Mononuclear cell (primary cell): Measurements from ENCODE around the gene RNF13. TPM values are rescaled to one million over a fixed set of nuclear protein-coding genes. Genes with fewer than 3 reads are reported as not detected.
A peak's percentile ranks its signal among the peaks of the same experiment; 100 is the strongest.

Source experiments
- H3K27me3 ChIP-seq: 2 replicates; pipeline ENCODE4 v1.6.0; 2011; ENCODE audit warnings: low read length, control low read depth; ENCODE audit not compliant: insufficient read depth
- H3K4me1 ChIP-seq: 2 replicates; pipeline ENCODE4 v1.5.1; 2011; ENCODE audit warnings: mild to moderate bottlenecking, low read length, control low read depth; ENCODE audit not compliant: insufficient read depth
- H3K4me3 ChIP-seq: 2 replicates; pipeline ENCODE4 v1.5.1; 2011; ENCODE audit warnings: mild to moderate bottlenecking, low read length, moderate library complexity
- H3K9me3 ChIP-seq: 2 replicates; pipeline ENCODE4 v1.5.1; 2011; ENCODE audit warnings: low read depth, mild to moderate bottlenecking, control low read depth, low read length
- total RNA-seq: library from RNA; depleted of rRNA; stranded (reverse); fragments of >200 nt; gene quantifications from one replicate; pipeline ENCODE4 v1.2.3, GENCODE V29; 2012

The RNF13 gene
- 170 TPM for total RNA-seq

DNA sequence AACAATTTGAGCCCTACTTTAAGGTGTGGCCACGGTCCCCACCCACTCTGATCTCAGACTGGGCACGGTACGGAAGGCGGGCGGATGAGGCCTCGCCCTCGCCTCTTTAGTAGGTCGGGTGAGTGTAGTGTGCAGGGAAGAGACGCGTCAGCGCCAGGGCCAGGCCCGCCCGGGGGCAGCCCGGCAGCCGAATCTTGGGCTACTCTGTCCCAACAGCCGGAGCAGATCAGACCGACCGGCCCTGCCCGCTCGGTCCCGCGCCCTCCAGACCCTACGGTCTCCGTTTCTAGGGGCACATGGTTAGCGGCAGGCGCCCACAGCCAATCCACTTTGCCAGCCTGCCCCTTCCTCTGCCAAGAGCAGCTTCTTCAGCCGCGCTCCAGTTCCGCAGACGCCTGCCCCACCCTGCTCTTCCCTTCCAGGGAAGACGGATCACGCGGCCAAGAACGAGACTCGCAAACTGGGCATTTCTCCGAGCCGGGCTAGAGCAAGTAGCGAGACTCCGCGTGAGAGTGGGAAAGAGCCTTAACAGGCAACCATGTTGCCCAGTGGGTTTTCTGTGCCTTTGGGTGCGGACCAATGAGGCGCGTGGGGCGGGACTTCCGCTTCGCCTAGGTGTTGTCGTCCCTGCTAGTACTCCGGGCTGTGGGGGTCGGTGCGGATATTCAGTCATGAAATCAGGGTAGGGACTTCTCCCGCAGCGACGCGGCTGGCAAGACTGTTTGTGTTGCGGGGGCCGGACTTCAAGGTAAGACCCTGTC is at the start of gene RNF13:
Gene RNF13 (plus strand): TSS at position 610 of the 761 bp plus-strand sequence. CDS start 32,812 bp downstream, outside the sequence.
- Histone ChIP-seq H3K4me3 (peak within 1 kb of the TSS; percentile 96), H3K27me3 (no peaks in the 10 kb centered on the region), H3K9me3 (no peaks in the 10 kb centered on the region), H3K4me1 (peaks cover 49% of the 10 kb centered on the region)

GRCh38 chr3:149763565-149764195 is 49.3 kb upstream of the RNF13 start:
- H3K4me3 ChIP-seq, result no peak overlapping the region
- H3K27me3 ChIP-seq, result peaks cover 36% of the 10 kb centered on the region
- H3K9me3 ChIP-seq, result no peaks in the 10 kb centered on the region
- no peaks in the 10 kb centered on the region for H3K4me1 ChIP-seq

DNA sequence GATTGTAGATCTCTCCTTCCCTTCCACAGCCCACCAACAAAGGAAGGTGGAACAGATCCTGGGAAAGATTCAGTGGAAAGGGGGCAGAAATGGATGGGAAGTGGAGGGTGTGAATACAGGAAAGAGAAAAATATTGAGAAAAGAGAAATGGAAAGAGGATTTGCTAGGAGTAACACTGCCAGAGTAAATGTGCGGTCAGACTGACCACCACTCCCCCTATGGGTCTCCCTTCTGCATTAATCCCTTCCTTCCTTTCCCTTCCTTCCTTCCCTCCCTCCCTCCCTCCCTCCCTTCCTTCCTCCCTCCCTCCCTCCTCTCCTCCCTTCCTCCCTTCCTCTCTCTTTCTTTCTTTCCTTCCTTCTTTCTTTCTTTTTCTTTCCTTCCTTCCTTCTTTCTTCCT is 48.7 kb upstream of the RNF13 start:
- Histone ChIP-seq H3K9me3 (no peaks in the 10 kb centered on the region), H3K4me3 (no peak overlapping the region), H3K4me1 (no peaks in the 10 kb centered on the region), H3K27me3 (peaks cover 32% of the 10 kb centered on the region)

GRCh38 chr3:149765762-149766334 is 47.2 kb upstream of the RNF13 start:
- Histone ChIP-seq H3K27me3 (peaks cover 25% of the 10 kb centered on the region), H3K4me1 (no peaks in the 10 kb centered on the region), H3K9me3 (no peaks in the 10 kb centered on the region), H3K4me3 (no peak overlapping the region)

DNA sequence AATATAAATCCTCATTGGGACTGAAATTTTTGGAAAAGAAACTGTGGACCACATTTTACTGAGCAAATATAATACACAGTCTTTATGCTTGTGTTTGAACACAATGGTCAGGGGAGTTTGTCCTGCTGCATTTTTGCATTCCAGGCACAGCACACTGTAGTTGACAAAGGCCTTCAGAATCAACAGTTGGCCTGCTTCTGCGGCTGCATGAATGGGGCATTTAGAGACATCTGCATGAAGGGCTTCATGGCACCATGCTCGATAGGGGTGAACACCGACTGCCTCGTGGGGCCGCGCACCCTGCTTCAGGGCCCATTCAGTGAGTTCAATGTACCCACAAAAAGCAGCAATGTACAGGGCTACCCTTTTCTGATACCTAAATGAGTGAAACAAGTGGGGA is 45.3 kb upstream of the RNF13 start:
- Histone ChIP-seq H3K9me3 (no peaks in the 10 kb centered on the region), H3K27me3 (peaks cover 12% of the 10 kb centered on the region), H3K4me3 (no peak overlapping the region), H3K4me1 (no peaks in the 10 kb centered on the region)

GRCh38 chr3:149768704-149769103 is 44.3 kb upstream of the RNF13 start:
- H3K4me1 ChIP-seq, result no peaks in the 10 kb centered on the region
- no peak overlapping the region for H3K4me3 ChIP-seq
- no peaks in the 10 kb centered on the region for H3K9me3 ChIP-seq
- peaks cover 3% of the 10 kb centered on the region for H3K27me3 ChIP-seq

GRCh38 chr3:149770246-149770645 is 42.8 kb upstream of the RNF13 start:
- Histone ChIP-seq H3K27me3 (peaks cover 2% of the 10 kb centered on the region), H3K4me1 (no peaks in the 10 kb centered on the region), H3K9me3 (no peaks in the 10 kb centered on the region), H3K4me3 (no peak overlapping the region)

DNA sequence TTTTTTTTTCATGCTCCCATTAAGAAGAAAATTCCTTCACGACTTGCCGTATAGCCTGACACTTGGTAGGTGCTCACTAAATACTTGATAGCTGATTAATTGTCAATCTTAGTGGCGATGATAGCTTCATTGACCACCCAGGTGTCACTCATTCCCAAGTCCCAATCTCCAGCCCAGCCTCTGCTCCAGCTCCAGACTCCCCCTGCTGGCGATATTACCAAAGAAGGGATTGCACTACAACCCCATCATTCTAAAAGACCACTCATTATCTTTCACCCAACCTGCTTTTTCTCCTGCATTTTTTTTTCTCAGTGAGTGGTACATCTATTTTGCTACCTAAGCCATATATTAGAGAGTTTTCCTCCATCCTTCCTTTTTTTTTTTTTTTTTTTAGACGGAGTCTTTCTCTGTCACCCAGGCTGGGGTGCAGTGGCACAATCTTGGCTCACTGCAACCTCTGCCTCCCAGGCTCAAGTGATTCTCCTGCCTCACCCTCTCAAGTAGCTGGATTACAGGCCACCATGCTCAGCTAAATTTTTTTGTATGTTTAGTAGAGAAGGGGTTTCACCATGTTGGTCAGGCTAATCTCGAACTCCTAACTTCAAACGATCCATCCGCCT is 41.3 kb upstream of the RNF13 start:
- no peaks in the 10 kb centered on the region for H3K9me3 ChIP-seq
- no peaks in the 10 kb centered on the region for H3K4me1 ChIP-seq
- H3K4me3 ChIP-seq, result no peak overlapping the region

DNA sequence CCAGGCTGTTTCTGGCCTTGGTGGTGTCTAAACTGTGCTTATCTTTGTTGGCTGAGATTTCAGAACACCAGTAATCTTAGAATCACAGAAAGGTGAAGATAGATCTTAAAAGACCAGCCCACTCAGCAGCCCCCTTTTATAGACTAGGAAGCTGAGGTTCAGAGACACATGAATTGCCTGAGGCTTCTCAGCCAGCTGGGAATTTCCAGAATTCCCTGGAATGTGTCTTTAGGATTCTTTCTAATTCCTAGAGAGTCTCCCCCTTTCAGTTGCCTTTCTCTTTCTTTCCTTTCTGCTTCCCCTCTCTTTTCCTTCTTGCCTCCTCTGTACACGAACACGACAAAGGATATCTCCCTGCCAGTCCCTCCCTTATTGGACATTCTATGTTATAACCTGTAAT is 40.2 kb upstream of the RNF13 start:
- peaks cover 2% of the 10 kb centered on the region for H3K27me3 ChIP-seq
- no peaks in the 10 kb centered on the region for H3K9me3 ChIP-seq
- no peak overlapping the region for H3K4me3 ChIP-seq
- H3K4me1 ChIP-seq, result no peaks in the 10 kb centered on the region

More for the DNA sequence above, 41.3 kb upstream of the RNF13 start:
- peaks cover 2% of the 10 kb centered on the region for H3K27me3 ChIP-seq

GRCh38 chr3:149776170-149776569 is 36.8 kb upstream of the RNF13 start:
- Histone ChIP-seq H3K4me3 (no peak overlapping the region), H3K9me3 (no peaks in the 10 kb centered on the region), H3K4me1 (peaks cover 10% of the 10 kb centered on the region)

DNA sequence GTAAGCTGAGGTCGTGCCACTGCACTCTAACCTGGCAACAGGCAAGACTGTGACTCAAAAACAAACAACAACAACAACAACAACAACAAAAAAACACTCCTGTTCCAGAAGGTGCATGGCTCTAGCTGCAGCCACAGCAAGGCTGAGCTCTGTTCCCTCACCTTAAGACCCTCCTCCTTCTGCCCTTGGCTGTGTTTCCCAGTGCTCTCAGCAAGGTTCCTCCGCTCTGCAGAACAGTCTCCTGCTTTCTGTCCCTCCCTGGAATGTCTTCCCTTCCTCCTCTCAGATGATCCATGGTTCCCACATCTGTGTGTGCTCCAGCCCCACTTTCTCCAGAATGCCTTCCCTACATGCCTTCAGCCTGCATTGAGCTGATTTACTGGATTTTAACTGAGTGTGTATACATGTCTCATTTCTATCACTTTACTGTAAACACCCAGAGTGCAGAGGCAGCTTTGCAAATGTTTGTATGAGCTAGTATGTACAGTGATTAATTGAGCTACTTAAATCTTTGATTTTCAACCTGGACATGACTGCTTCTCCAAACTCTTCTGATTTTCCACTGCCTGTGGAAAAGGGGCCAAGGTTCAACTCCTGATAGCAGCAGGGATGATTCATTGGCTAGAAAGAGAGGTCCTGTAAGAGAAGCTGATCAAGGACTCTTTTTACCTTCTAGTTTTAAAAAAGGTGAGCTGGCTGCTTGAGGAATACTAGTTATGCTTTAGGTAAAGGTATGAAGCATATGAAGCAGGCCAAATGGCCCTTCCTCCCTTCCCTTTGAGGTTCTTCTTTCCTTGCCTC is 35.4 kb upstream of the RNF13 start:
- no peaks in the 10 kb centered on the region for H3K9me3 ChIP-seq
- H3K27me3 ChIP-seq, result no peaks in the 10 kb centered on the region
- H3K4me1 ChIP-seq, result peaks cover 24% of the 10 kb centered on the region
- no peak overlapping the region for H3K4me3 ChIP-seq

More at GRCh38 chr3:149776170-149776569, 36.8 kb upstream of the RNF13 start:
- no peaks in the 10 kb centered on the region for H3K27me3 ChIP-seq

DNA sequence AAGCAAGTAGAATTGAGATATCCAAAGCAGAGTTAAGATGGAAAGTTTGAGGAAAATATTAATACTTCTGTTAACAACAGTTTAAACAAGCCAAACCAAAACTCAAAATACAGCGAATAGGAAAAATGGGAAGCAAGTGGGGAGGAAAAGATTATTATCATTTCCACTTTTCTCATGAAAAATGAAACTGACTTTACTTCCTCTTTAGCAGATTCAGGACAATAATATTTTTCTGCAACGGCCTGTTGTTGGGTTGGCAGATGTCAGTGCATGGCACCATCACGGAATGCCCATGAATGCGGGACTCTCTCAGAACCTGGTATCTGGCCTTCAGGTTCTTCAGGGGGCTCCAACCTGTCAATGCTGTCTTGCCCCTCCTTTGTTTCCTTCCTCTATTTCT is 31.8 kb upstream of the RNF13 start:
- Histone ChIP-seq H3K9me3 (no peaks in the 10 kb centered on the region), H3K27me3 (no peaks in the 10 kb centered on the region), H3K4me3 (no peak overlapping the region), H3K4me1 (peaks cover 37% of the 10 kb centered on the region)

DNA sequence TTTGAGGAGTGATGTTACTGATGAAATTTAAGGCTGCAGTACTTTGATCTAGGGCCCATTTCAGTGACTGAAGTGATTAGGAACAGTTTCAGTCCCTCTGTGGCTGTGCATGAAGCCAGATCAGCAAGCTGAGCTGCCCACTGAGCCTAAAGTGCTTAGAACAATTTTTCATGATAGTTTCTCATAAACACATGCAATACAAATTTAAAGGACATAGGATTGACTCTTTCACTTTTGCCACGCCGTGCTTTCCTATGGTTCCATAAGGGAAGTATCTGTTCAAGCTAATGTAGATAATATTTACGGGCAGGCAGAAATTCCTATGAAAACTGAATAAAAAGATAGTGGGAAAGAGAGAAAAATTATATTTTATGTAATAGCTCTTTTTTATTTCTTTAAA is 31.3 kb upstream of the RNF13 start:
- no peak overlapping the region for H3K4me3 ChIP-seq
- H3K9me3 ChIP-seq, result no peaks in the 10 kb centered on the region
- H3K4me1 ChIP-seq, result peaks cover 37% of the 10 kb centered on the region
- H3K27me3 ChIP-seq, result no peaks in the 10 kb centered on the region

DNA sequence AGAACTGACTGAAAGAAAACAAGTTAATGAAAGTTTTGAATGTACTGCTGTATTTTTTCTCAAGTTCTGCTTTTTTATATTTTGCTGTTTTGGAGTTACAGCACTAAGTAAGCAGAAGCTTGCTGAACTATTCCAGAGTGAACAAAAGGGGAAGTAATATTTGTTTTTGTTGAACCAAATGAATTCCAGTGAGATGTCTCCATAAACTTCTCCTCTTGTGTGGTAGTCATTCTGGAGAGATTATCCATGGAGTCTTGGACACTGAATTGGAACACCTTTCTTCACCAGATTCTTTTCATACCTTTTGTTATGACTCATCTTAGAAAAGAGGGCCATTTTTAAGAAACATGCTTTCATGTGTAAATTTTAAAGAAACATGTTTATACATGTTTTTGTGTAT is 29.4 kb upstream of the RNF13 start:
- no peak overlapping the region for H3K4me3 ChIP-seq
- peaks cover 37% of the 10 kb centered on the region for H3K4me1 ChIP-seq
- H3K9me3 ChIP-seq, result no peaks in the 10 kb centered on the region
- no peaks in the 10 kb centered on the region for H3K27me3 ChIP-seq
